GM21423 (cell line): Measurements from ENCODE around the gene SLC28A2.

Experiments
- ATAC-seq: cut with Tn5 transposase; IDR thresholded peaks from one replicate; pipeline ENCODE4 v1.9.1; 2021; ENCODE audit warnings: mild to moderate bottlenecking, moderate library complexity; ENCODE audit not compliant: unreplicated experiment

The SLC28A2 gene

DNA sequence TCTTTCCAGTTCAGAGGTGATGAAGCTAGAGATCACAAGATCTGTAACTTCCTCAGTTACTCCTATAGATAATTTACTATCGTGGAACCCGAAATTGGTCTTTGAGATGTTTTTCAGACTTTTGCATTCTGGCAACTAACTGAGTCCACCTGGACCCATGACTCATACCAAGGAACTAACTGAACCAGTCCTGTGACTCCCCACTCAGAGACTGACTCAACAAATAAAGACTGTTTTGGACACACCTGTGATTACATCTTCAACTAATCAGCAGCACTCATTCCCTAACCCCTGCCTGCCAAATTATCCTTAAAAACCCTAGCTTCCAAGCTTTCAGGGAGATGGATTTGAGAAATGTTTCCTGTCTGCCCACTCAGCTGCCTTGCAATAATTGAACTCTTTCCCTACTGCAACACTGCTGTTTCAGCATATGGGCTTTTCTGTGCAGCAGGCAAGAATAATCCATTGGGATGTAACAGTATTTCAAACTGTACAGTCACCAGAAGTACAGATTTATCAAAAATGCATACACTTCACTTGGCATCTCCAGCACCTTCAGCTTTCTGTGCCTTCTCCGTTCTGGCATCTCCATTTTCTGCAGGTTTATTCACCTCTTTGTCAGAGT lies 68.7 kb downstream of the SLC28A2 start:
- no peak for ATAC-seq

DNA sequence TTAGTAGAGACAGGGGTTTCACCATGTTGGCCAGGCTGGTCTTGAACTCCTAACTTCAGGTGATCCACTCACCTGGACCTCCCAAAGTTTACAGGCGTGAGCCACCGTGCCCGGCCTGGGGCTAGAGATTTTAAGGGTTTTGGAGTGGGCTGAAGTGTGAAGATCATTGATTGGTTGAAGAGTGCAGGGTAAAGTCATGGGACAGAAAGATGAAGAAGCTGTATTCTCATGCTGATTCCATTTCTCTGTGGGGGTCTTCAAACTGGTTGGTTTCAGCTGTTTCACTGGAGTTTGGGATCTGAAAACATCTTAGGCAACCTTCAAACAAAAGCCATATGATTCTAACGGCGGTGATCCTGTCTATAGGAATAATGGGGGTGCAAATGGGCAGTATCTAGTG lies 74.2 kb downstream of the SLC28A2 start:
- no peak for ATAC-seq

DNA sequence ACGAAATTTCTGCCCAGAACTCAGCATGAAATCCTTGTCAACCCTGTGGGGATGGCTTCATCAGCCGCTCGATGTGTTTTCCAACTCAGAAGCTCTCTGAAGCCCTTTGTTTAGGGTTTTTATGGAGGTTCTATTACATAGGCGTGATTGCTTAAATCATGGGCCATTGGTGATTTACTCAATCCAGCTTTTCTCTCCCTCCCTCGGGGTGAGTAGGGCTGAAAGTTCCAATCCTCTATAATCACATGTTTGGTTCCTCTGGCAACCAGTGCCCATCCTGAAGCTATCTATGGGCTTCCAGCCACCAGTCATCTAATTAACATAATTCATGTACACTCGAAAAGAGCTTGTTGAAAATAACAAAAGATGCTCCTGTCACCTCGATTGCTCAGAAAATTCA lies 74.7 kb downstream of the SLC28A2 start:
- no peak for ATAC-seq
